CD14-positive monocyte (primary cell): Measurements from ENCODE around the gene METTL15. TPM values are rescaled to one million over a fixed set of nuclear protein-coding genes. Genes with fewer than 3 reads are reported as not detected.
"Not testable (repeated sequence)": the region's sequence is repeated elsewhere in the genome, so short reads cannot be mapped to it uniquely, and the experiment has no call there.

Experiments used
- DNase-seq, 3 donors: peaks; one replicate each; pipeline ENCODE4 v3.0.0-alpha.2; 2011 to 2022
- H2AFZ ChIP-seq: 2 replicates; pipeline ENCODE4 v1.6.0; 2012; ENCODE audit warnings: mild to moderate bottlenecking, low read depth, low read length, inconsistent platforms; ENCODE audit not compliant: insufficient read depth, poor library complexity, severe bottlenecking
- H3K27ac ChIP-seq, 2 donors: 1 replicate in 1 of 2; 2 replicates in 1 of 2; pipeline ENCODE4 v1.5.1; 2012 to 2013; ENCODE audit warnings: low read length in 2 of 2, control low read depth in 1 of 2, inconsistent platforms in 1 of 2, low read depth in 1 of 2, mild to moderate bottlenecking in 1 of 2
- H3K27me3 ChIP-seq, 2 donors: one replicate each; pipeline versions ENCODE4 v1.6.0 to v1.6.1; 2011 to 2013; ENCODE audit warnings: low read length in 2 of 2; ENCODE audit not compliant: control insufficient read depth in 2 of 2, insufficient read depth in 2 of 2
- H3K36me3 ChIP-seq, 2 donors: replicated peaks in 1 of 2; 1 replicate in 1 of 2; 2 replicates in 1 of 2; pipeline versions ENCODE4 v1.5.1 to v1.6.1; 2012 to 2013; ENCODE audit warnings: low read length in 2 of 2, control low read depth in 1 of 2, inconsistent platforms in 1 of 2, mild to moderate bottlenecking in 1 of 2; ENCODE audit not compliant: insufficient read depth in 2 of 2, control insufficient read depth in 1 of 2
- H3K4me1 ChIP-seq, 2 donors: 1 replicate in 1 of 2; 2 replicates in 1 of 2; pipeline versions ENCODE4 v1.5.1 to v1.6.1; 2012 to 2013; ENCODE audit warnings: low read length in 2 of 2, control low read depth in 1 of 2, inconsistent platforms in 1 of 2, mild to moderate bottlenecking in 1 of 2, moderate library complexity in 1 of 2; ENCODE audit not compliant: insufficient read depth in 2 of 2, control insufficient read depth in 1 of 2
- H3K4me2 ChIP-seq: replicated peaks from 2 replicates; pipeline ENCODE3; 2012; ENCODE audit warnings: low read length, moderate library complexity, mild to moderate bottlenecking; ENCODE audit not compliant: poor library complexity, severe bottlenecking; ENCODE audit errors: extremely low read depth
- H3K4me3 ChIP-seq, 3 experiments: fragments of 200-600 bp in 1 of 3; sonication (generic) in 1 of 3; replicated peaks in 1 of 3; 1 replicate in 2 of 3; 2 replicates in 1 of 3; pipeline ENCODE4 v1.5.1; 2011 to 2013; ENCODE audit warnings: low read length in 3 of 3, mild to moderate bottlenecking in 3 of 3, control low read depth in 2 of 3, low read depth in 2 of 3, inconsistent platforms in 1 of 3, moderate library complexity in 1 of 3
- H3K79me2 ChIP-seq: 2 replicates; pipeline ENCODE4 v1.6.0; 2012; ENCODE audit warnings: mild to moderate bottlenecking, control low read depth, inconsistent platforms, low read length, moderate library complexity; ENCODE audit not compliant: insufficient read depth
- H3K9ac ChIP-seq: 2 replicates; pipeline ENCODE4 v1.6.0; 2017; ENCODE audit warnings: low read length, mild to moderate bottlenecking; ENCODE audit not compliant: insufficient read depth, poor library complexity, severe bottlenecking
- H3K9me3 ChIP-seq, 2 donors: replicated peaks in 1 of 2; 1 replicate in 1 of 2; 2 replicates in 1 of 2; pipeline versions ENCODE4 v1.5.1 to v1.6.1; 2012 to 2013; ENCODE audit warnings: low read length in 2 of 2, control low read depth in 1 of 2; ENCODE audit not compliant: control insufficient read depth in 1 of 2, insufficient read depth in 1 of 2
- H4K20me1 ChIP-seq: 2 replicates; pipeline ENCODE4 v1.6.0; 2012; ENCODE audit warnings: mild to moderate bottlenecking, low read length, control low read depth, moderate library complexity; ENCODE audit not compliant: insufficient read depth
- H3K27ac Mint-ChIP-seq, 7 donors: one replicate each; pipeline ENCODE4 v1.8.0; 2020; ENCODE audit warnings: mild to moderate bottlenecking in 7 of 7, mixed read lengths in 7 of 7, moderate library complexity in 6 of 7, inconsistent platforms in 2 of 7
- H3K27me3 Mint-ChIP-seq, 3 donors: one replicate each; pipeline ENCODE4 v1.8.0; 2021 to 2022; ENCODE audit warnings: low read depth in 3 of 3, mild to moderate bottlenecking in 3 of 3, mixed read lengths in 3 of 3, moderate library complexity in 3 of 3, inconsistent platforms in 1 of 3
- H3K36me3 Mint-ChIP-seq, 2 donors: one replicate each; pipeline ENCODE4 v1.8.0; 2020; ENCODE audit warnings: mixed read lengths in 2 of 2, inconsistent platforms in 1 of 2, mild to moderate bottlenecking in 1 of 2
- H3K4me1 Mint-ChIP-seq: one replicate; pipeline ENCODE4 v1.8.0; 2020; ENCODE audit warnings: mild to moderate bottlenecking, mixed read lengths
- H3K4me3 Mint-ChIP-seq, 2 donors: one replicate each; pipeline ENCODE4 v1.8.0; 2020; ENCODE audit warnings: mild to moderate bottlenecking in 2 of 2, mixed read lengths in 2 of 2, moderate library complexity in 1 of 2
- H3K9me3 Mint-ChIP-seq, 7 donors: one replicate each; pipeline ENCODE4 v1.8.0; 2020 to 2022; ENCODE audit warnings: mixed read lengths in 7 of 7, mild to moderate bottlenecking in 6 of 7, moderate library complexity in 6 of 7, inconsistent platforms in 2 of 7
- CTCF ChIP-seq: fragments of 200-600 bp; IDR thresholded peaks from one replicate; pipeline ENCODE4 v1.8.0; 2022; ENCODE audit warnings: antibody characterized with exemption, mild to moderate bottlenecking
- WGBS: methylation state at CpG from one replicate; pipeline ENCODE4 v1.1.5; 2013; ENCODE audit warnings: missing lambda C conversion rate; ENCODE audit not compliant: insufficient coverage; 5-methylcytosine and 5-hydroxymethylcytosine counted together
- intact Hi-C, 2 donors: fragments of 100-400 bp; cut with micrococcal nuclease; formaldehyde crosslinking; loops; one replicate each; pipeline versions ENCODE4 v1.15.0 to v1.15.1; 2023
- polyA plus RNA-seq, 3 donors: library from polyadenylated mRNA; depleted of rRNA in 1 of 3; unstranded in 2 of 3; stranded (reverse) in 1 of 3; fragments of 300-500 nt in 2 of 3; fragments of >200 nt in 1 of 3; fragmentation: Illumina TruSeq in 2 of 3; gene quantifications; 1 replicate in 2 of 3; 2 replicates in 1 of 3; pipeline ENCODE4 v1.2.3, GENCODE V29; 2012 to 2021

Gene METTL15
- polyA plus RNA-seq, 3 donors = 2.3 to 2.9 (median 2.6) TPM

- Histone ChIP-seq H3K4me2 (no peak overlapping the region), H3K27me3 (no peaks in the 10 kb centered on the region), H3K9ac (no peak overlapping the region), H3K9me3 (peaks cover 0 to 5% of the 10 kb centered on the region in 2 donors), H4K20me1 (no peaks in the 10 kb centered on the region), H3K79me2 (no peaks in the 10 kb centered on the region), H3K27ac (no peak overlapping the region), H3K4me1 (peaks cover 0 to 3% of the 10 kb centered on the region in 2 donors), H3K36me3 (peaks cover 0 to 8% of the 10 kb centered on the region in 2 donors), H2AFZ (no peak overlapping the region), H3K4me3 (no peak overlapping the region)
- TF ChIP-seq CTCF = no peak
- DNase-seq = no peak
- Mint-ChIP-seq H3K9me3 (peaks cover 0 to 4% (median 2%) of the 10 kb centered on the region in 7 donors), H3K4me3 (no peak overlapping the region), H3K27me3 (no peaks in the 10 kb centered on the region), H3K4me1 (peaks cover 6% of the 10 kb centered on the region), H3K27ac (no peak overlapping the region), H3K36me3 (peaks cover 2 to 9% of the 10 kb centered on the region in 2 donors)
- intact Hi-C loops = no loop called here
- WGBS = no CpG with 5 or more reads among the region's 3 CpGs
Observed at GRCh38 chr11:28318871-28319270, 210.7 kb downstream of the METTL15 start.

- DNase-seq = no peak
- H4K20me1 ChIP-seq = no peaks in the 10 kb centered on the region
- H3K4me1 ChIP-seq = peaks cover 0 to 6% of the 10 kb centered on the region in 2 donors
- H2AFZ ChIP-seq = no peak overlapping the region
- Mint-ChIP-seq H3K4me1 (peaks cover 13% of the 10 kb centered on the region), H3K27ac (no peak overlapping the region), H3K36me3 (peaks cover 2 to 4% of the 10 kb centered on the region in 2 donors), H3K4me3 (no peak overlapping the region), H3K9me3 (peaks cover 0 to 4% (median 0%) of the 10 kb centered on the region in 7 donors), H3K27me3 (no peaks in the 10 kb centered on the region)
- H3K9ac ChIP-seq = no peak overlapping the region
- H3K27ac ChIP-seq = no peak overlapping the region
- H3K4me2 ChIP-seq = no peak overlapping the region
- H3K4me3 ChIP-seq = no peak overlapping the region
- intact Hi-C loops = no loop called here
- H3K36me3 ChIP-seq = no peaks in the 10 kb centered on the region
- no peak for TF ChIP-seq CTCF
- no peaks in the 10 kb centered on the region for H3K27me3 ChIP-seq
- H3K79me2 ChIP-seq = no peaks in the 10 kb centered on the region
- no peaks in the 10 kb centered on the region for H3K9me3 ChIP-seq
Observed at GRCh38 chr11:28323621-28324020, 215.4 kb downstream of the METTL15 start.

- H3K79me2 ChIP-seq, DNase-seq, H4K20me1 ChIP-seq, H3K9me3 Mint-ChIP-seq, H3K4me3 Mint-ChIP-seq, H3K9me3 ChIP-seq, H3K27ac Mint-ChIP-seq, H3K27me3 ChIP-seq, H2AFZ ChIP-seq, H3K4me1 ChIP-seq, H3K36me3 ChIP-seq, H3K36me3 Mint-ChIP-seq, H3K27ac ChIP-seq, H3K27me3 Mint-ChIP-seq, H3K4me2 ChIP-seq, intact Hi-C loops, H3K4me3 ChIP-seq, H3K4me1 Mint-ChIP-seq, H3K9ac ChIP-seq: not testable (repeated sequence)
- no CpG with 5 or more reads among the region's 4 CpGs for WGBS
Observed at GRCh38 chr11:28332393-28332792, 224.2 kb downstream of the METTL15 start.
